ENCODE measurements around the gene TIMM22.
"Not testable (repeated sequence)": the region's sequence is repeated elsewhere in the genome, so short reads cannot be mapped to it uniquely, and the experiment has no call there.

TIMM22 gene

DNA sequence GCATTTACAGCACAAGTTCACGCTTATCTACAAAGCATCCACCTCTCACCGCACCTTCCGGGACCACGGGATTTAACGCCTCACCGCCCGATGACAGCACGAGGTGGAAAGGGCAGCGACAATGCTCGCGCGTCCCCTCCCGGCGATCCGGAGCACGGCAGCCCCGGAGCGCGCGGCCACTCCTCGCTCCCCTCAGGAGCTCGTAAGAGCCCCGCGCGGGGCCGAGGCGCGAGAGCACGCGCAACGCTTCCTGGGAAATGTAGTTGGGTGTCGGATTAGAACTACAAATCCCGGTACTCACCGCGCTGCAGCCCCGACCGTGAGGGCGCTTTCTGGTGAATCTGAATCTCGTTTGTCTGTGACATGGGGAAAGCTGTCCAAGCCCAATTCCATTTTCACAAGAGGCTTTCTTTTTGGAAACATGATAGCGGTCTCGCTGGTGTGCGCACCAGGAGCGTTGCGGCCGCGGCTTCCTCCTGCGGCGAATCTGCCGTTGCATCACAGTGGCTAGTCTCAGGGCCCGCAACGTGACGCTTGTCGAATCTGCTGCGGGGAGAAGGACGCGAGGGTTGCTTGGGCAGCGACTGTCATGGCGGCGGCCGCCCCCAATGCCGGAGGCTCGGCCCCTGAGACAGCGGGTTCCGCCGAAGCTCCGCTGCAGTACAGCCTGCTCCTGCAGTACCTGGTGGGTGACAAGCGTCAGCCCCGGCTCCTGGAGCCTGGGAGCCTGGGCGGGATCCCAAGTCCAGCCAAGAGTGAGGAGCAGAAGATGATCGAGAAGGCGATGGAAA is at the start of gene TIMM22:
Gene TIMM22, plus strand, starts transcription at position 576 of the 791 bp plus-strand sequence. Its CDS starts 14 bp downstream, at position 590.
- peak; percentile 93 to 97 for DNase-seq

DNA sequence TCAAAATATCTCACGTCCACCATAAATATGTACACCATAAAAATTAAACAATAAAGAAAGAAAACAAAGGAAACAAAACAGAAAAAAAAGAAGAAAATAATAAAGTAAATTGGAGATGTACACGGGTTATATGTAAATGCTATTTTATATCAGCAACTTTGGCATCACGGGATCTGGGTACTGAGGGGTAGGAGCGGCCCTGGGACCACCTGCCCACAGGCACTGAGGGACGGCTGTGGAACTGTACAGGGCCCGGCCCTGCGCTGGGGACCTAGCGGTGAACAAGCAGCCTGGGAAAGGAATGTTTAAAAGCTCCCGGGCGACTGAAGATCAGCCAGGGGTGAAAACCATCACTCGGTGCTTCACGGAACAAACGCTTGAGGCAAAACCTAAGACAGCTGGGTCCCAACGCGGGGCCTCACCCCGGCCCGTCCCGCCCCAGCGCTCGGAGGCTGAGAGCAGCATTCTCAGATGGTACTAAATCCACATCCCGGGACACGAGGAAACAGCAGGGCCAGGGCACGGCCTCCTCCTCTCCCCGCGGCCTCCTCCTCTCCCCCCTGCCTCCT is 48.6 kb upstream of the TIMM22 start:
- DNase-seq: no peak

DNA sequence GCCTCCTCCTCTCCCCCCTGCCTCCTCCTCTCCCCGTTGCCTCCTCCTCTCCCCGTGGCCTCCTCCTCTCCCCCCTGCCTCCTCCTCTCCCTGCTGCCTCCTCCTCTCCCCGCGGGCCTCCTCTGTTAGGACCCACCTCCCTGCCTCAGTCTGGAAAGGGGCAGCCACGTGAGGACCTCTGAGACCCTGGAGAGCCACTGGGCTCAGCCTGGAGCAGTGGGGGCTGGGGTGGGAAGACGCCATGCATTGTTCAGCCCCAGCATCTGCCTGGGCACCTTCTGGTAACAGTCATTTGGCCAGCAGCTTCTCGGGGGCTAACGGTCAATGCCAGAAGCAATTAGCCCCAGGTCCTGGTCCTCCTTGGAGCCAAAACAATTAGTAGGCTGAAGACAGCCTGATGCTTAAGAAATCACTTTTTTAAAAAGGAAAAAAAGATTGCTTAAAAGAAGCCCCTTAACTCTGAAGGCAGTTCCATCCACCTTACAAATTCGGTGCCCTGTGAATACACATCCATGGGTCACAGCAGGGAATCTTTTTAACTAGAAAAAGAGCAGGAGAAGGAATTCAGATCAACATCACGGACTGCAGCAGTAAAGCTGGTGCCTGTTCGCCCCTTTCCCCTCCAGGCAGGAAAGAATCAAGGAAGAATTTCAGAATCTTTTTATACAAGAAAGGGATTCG is 47.2 kb upstream of the TIMM22 start:
- DNase-seq: no peak

DNA sequence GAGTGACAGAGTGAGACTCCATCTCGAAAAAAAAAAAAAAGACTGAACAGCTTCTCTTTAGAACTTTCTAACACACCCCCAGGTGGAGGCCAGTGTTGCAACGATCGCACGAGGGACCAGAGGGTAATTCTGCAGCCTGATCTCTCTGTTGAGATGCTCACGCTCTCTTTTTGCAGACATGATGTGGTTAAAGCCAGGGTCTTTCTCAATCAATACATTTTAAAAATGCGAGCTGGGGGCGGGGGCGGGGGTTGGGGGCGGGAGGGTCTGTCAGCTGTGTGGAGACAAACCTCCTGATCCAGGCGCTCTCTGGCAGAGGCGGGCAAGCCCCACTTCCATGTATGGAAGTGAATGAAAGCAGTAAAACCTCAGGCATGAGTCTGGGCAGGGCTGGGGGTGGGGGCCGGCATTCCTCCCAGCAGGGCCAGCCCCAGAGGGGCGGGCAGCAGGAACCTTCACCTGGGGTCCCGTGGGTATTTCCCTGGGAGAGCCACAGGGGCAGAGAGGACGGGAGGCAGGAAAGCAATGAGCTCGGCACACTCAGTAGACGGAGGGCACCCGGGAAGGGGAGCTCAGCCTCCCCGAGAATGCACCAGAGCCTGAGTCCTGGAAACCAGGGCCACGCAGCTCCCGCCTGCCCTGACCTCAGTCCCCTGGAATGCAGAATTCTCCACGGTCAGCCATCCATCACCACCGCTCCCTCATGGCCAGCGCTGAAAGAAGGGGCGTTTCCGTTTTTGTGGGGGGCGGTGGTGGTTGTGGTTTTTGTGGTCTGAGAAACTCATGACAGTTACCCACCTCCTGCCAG is 45.4 kb upstream of the TIMM22 start:
- no peak for DNase-seq

DNA sequence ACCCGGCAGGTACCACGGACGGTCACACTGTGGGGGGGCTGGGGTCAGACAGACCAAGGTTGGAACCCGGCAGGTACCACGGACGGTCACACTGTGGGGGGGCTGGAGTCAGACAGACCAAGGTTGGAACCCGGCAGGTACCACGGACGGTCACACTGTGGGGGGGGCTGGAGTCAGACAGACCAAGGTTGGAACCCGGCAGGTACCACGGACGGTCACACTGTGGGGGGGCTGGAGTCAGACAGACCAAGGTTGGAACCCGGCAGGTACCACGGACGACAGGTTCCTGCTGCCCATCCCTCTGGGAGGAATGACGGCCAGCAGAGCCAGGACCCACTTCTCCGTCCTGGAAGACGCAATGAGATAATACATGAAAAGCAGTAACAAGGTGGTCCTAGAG is 44.3 kb upstream of the TIMM22 start:
- not testable (repeated sequence) for DNase-seq

DNA sequence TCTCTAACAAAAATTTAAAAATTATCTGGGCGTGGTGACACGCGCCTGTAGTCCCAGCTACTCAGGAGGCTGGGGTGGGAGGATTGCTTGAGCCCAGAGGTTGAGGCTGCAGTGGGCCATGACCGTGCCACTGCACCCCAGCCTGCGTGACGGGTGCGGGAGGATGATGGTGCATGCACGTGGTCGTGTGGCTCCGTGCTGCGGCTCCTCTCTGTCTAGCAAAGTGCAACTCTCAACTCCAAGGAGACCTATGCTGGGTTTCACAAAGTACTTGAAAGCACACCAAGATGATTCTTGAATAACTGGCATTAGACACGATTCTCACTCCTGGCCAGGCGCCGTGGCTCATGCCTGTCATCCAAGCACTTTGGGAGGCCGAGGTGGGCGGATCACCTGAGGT is 43.2 kb upstream of the TIMM22 start:
- DNase-seq: no peak

DNA sequence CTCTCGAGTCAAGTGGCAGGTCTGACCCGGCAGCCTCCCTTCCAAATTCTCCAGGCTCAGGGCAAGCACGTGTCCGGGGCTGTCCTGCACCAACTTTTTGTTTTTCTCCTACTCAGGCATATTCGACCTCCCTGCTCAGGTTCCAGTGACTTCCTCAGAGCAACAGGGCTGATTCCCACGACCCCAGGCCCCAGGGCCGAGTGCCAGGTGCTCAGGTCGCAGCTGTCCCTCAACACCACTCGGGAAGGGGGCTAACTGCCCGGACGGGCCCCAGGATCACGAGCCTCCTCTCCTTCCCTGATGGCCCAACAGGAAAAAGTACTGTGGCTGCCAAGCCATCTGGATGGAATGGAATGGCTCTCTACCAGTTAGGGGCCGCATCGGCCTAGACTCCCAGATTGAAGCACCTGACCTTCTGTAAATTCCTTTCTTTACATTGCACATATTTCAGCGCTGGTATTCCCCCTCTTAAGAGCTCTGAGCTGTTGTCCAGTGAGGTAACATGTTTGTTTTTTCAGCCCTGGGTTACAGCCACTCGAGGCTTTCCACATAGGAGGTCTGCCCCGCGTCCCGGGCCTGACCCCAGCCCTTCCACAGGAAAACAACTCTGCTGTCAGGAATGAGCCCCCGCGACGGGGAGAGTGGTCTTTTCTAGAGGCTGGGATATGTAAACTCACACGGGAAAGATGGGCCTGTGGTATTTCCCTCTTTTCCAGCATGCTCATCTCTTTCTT is 42.3 kb upstream of the TIMM22 start:
- DNase-seq: no peak

DNA sequence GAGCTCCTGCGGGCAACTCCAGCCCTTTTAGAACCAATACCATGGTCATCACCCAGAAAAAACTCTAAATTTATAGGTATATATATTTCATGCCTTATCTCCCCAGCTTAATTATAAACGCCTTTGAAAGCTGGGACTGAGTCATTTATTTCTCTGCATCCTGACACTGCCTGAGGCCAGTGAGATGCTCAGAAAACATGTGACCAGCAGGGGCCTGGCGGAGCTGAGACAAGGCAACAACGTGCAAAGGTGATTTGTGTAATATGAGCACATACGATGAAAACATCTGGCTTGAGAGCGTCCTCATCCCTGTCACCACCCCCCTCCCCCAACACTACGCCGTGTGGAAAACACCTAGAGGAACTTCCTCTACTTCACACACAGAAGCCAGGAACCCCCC is 40.0 kb upstream of the TIMM22 start:
- peak in 1 of 2 experiments; percentile 61 for DNase-seq

DNA sequence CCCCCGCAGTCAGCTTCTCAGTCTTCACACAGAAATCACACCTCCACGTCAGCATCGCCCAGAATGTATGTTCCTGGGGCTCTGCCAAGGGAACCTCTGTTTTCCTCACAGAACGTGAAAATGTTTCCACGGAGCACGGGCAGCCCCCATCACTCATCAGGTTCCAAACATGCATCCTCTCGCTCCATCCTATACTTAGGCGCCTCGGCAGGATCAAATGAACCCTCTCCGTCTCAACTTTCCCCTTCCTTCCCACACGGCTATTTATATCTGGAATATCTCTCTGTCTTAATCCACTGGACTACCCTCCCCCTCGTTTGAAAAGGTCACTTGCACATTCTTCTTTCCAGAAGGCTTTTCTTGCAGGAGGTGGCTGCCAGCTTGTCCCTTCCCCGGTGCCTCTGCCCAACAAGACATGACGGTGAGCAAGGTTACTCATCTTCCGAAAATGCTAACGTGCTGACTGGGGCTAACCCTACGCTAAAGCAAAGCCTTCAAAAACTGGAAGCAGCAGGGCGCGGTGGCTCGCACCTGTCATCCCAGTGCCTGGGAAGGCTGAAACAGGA is 39.0 kb upstream of the TIMM22 start:
- DNase-seq: no peak

DNA sequence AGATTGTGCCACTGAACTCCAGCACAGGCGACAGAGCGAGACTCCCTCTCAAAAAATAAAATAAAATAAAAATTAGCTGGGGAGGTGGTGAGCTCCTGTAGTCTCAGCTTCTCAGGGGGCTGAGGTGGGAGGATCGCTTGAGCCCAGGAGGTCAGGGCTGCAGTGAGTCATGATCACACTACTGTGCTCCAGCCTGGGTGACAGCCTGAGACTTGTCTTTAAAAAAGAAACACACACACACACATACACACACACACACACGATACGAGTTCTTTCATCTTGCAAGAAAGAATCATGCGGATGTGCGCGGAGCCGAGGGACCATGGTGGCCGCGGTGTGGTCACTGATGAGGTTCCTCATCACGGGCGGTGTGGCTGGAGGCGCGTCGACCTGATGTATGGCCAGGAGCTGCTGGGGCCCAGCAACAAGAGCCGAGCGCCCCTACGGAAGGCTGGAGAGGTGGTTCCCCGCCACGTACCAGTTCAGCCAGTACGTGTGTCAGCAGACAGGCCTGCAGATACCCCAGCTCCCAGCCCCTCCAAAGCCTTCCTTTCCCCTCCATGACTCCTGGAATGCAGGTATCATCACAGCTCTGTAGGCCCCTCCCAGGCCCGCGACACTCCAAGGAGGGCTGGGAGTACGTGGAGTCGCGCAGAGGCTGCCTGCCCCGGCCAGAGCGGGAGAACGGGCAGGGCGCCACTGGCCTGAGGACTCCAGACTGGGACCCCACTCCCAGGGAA is 38.0 kb upstream of the TIMM22 start:
- DNase-seq: no peak

DNA sequence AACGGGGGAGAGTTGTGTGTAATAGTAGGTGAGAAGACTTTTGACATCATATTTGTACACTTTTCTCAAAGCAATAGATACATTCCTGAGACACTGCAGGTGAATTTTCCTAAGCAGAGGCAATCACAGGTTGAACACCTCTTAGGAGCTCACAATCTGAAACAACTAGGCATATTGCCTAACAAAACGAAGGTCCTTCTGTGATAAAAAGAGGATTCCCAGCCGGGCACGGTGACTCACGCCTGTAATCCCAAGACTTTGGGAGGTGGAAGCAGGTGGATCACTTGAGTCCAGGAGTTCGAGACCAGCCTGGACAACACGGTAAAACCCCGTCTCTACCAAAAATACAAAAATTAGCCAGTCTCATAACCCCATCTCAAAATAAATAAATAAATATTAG is 34.8 kb upstream of the TIMM22 start:
- DNase-seq: no peak

DNA sequence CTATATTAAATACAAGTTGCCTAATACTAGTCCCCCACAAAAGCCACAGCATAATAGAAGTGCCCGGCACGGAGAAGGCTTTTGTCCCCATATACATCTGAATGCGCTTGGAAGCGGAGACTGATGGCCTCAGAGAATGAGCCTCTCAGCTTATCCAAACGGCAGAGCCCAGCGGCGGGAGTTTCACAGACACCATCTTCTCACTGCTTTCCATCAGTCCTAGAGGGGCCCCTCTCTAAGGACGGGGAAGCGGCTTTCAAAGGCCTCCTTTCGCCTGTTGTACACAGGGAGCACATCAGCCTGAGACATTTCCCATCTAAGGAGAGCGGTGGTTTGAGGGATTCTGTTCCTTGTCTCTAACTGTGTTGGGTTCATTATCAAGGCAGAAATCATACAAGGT is 34.3 kb upstream of the TIMM22 start:
- DNase-seq: no peak

DNA sequence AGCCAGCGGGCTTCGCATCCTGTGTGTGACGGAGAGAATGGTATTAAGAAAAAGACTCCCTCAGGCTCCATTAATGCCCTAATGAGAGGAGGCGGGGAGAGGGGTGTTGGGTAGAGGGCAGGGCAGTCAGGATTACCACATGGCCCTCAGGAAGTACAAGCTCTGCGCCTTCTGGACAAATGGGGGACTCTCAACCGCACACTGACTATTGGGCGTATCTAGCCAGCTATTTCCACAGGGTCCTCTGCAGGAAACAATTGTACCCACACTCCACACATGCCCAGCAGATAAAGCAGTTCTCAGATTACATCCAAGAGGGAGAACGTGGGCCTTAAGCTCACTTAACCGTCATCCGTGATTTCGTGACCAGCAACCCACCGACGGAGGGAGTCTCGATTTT is 32.1 kb upstream of the TIMM22 start:
- DNase-seq: peak; percentile 84 to 92

DNA sequence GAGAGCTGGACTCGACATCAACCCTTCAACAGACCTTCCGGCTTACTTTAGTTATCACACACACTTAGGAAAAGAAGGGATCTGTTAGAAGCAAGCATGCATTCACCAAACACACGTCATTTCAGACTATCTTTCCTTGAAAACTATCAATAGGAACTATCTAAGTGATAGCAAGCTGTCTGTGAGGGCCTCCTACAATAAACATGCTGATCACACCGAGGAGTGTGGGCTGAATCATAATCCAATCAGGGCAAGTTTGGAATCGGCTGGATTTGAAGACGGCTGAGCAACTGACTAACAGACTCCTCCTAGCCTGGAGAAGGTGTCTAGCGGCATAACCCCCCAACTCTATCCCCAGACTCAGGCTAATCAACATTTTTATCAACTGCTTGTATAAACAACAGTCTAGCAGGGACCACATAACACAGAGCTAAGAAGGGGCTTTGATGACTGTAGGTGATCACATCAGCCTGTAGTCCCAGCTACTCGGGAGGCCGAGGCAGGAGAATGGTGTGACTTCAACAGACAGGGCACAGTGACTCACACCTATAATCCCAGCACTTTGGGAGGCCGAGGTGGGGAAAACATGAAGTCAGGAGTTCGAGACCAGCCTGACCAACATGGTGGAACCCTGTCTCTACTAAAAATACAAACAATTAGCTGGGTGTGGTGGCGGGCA is 31.5 kb upstream of the TIMM22 start:
- no peak for DNase-seq

DNA sequence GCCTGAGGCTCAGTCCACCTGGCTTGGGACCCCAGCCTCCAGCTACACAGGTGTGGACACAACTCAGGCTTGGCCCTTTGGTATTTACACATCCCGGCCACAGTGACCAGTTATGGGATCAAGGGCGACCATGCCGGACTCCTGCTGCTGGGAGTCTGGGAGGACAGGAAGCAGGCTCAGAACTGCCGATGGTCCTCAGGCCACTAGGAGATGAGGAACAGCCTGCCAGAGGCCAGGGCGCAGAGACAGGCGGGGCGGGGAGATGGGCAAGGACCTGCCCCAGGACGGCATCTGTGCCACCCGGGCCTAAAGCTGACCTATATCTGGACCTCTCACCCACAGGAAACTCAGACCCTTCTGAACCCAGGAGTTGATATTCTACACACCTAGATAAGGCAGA is 29.8 kb upstream of the TIMM22 start:
- no peak for DNase-seq

DNA sequence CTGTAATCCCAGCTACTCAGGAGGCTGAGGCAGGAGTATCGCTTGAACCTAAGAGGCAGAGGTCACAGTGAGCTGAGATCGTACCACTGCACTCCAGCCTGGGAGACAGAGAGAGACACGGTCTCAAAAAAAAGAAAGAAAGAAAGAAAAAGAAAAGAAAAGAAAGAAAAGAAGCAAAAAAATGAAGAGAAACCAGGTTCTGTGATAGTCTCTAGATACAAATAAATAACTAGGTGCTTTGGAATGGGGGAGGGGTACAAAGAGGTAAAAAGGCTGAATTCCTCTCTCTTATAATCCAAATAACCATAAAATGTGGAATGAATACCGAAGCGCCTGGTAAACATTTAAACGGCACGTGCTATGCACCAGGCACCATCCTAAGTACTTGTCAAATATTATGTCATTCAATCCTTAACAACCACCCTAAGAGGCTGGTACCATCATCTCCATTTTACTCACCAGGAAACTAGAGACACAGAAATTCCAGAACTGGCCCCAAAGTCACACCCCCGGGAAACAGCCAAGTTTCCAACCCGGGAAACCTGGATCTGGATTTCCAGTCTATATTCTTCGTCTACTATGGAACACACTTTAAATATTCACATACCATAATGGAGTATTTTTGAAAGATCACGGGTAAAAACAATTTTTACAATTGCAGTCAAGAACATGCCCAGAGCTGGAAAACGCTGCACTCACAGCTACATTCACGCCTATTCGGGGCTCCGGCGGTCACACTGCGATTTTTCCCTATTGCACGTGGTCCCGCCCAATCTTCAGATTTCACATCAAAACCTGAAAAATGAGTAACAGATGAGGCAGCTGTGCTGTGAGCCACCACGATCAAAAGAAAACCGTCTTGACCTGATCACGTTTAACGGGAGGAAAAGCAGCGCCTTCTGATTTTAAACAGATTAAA is 27.9 kb upstream of the TIMM22 start:
- DNase-seq: no peak

DNA sequence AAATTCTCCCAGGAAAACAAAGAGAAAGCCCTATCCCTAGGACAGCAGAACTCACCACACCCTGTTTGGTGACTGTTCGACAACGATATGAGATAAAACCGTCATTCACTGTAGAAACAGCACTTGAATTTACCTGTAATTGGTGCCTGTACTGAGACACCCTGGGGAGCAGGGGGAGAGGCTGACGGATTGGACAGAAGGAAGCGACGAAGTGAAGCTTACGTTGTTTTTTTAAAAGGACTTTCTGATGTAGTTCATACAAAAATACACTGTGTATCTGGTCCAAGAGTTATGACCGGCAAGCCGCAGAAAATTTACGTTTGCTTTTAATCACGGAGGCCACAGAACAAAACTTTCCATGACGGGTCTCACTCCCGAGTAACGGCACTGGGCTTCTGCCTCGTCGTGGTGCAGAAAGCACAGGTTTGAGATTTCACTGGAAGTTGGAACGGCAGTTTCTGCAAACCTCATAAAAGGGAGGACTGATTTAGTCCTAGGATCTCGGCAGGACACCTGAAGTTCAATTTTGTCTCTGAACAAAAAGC is 27.0 kb upstream of the TIMM22 start:
- DNase-seq: no peak

DNA sequence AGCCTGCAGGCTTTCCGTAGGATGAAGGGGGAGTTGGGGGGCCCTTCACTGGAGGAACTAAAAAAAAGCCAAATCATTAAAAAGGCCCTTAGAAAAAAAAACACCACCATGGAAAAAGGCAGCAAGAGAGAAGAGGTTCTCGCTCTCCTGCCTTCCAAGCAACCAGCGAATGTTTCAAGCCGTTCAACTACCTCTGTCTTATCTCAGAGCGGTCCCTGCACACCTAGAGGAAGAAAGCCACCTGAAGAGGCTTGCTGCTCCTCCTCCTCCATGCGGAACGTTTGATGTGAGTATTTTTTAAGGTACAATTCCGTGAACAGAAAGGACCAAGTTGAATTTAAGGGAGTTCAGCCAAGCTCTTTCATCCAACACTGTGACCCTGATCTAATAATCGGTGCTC is 26.6 kb upstream of the TIMM22 start:
- no peak for DNase-seq

DNA sequence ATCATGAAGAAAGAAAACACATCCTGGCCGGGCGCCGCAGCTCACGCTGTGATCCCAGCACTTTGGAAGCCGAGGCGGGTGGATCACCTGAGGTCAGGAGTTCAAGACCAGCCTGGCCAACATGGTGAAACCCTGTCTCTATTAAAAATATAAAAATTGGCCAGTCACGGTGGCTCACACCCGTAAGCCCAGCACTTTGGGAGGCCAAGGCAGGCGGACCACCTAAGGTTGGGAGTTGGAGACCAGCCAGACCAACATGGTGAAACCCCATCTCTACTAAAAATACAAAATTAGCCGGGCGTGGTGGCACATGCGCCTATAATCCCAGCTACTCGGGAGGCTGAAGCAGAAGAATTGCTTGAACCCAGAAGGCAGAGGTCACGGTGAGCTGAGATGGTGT is 25.1 kb upstream of the TIMM22 start:
- not testable (repeated sequence) for DNase-seq
